Small intestine (tissue), 7 donors: ENCODE results near the gene TSR2. TPM values are rescaled to one million over a fixed set of nuclear protein-coding genes. Genes with fewer than 3 reads are reported as not detected.

Source experiments
- DNase-seq, 2 donors: peaks; one replicate each; pipeline versions ENCODE4 v3.0.0 to v3.0.0-alpha.2; 2013
- FAIRE-seq: peaks from 2 replicates; lab custom pipeline; 2012; peaks lifted over from hg19 to GRCh38; lab: Jason Lieb, UNC
- H3K27ac ChIP-seq, 3 donors: one replicate each; pipeline ENCODE4 v1.5.1; 2013; ENCODE audit warnings: low read length in 2 of 3, mild to moderate bottlenecking in 2 of 3, control low read depth in 1 of 3, inconsistent platforms in 1 of 3, low read depth in 1 of 3, moderate library complexity in 1 of 3
- H3K27me3 ChIP-seq, 3 donors: one replicate each; pipeline ENCODE4 v1.6.1; 2013; ENCODE audit warnings: low read length in 3 of 3, inconsistent platforms in 1 of 3; ENCODE audit not compliant: control insufficient read depth in 3 of 3, insufficient read depth in 3 of 3
- H3K36me3 ChIP-seq, 3 donors: one replicate each; pipeline ENCODE4 v1.6.1; 2013; ENCODE audit warnings: low read length in 3 of 3, inconsistent platforms in 1 of 3, low read depth in 1 of 3, mild to moderate bottlenecking in 1 of 3, moderate library complexity in 1 of 3; ENCODE audit not compliant: control insufficient read depth in 3 of 3, insufficient read depth in 2 of 3
- H3K4me1 ChIP-seq, 3 donors: one replicate each; pipeline ENCODE4 v1.6.1; 2013; ENCODE audit warnings: low read length in 2 of 3, inconsistent platforms in 1 of 3, low read depth in 1 of 3, mild to moderate bottlenecking in 1 of 3, moderate library complexity in 1 of 3; ENCODE audit not compliant: control insufficient read depth in 3 of 3, insufficient read depth in 2 of 3
- H3K4me3 ChIP-seq, 3 donors: one replicate each; pipeline ENCODE4 v1.5.1; 2013; ENCODE audit warnings: low read length in 3 of 3, control low read depth in 1 of 3, inconsistent platforms in 1 of 3, low read depth in 1 of 3, mild to moderate bottlenecking in 1 of 3, moderate library complexity in 1 of 3
- H3K9me3 ChIP-seq, 2 donors: one replicate each; pipeline ENCODE4 v1.6.1; 2013; ENCODE audit warnings: low read depth in 1 of 2, low read length in 1 of 2; ENCODE audit not compliant: control insufficient read depth in 2 of 2, insufficient read depth in 1 of 2
- WGBS, 3 donors: extraction: QIAGEN DNeasy Blood & Tissue Kit; methylation state at CpG; one replicate each; pipeline ENCODE4 v1.1.7; 2013; 5-methylcytosine and 5-hydroxymethylcytosine counted together
- polyA plus RNA-seq, 4 donors: library from polyadenylated mRNA; stranded (reverse) in 3 of 4; unstranded in 1 of 4; fragments of 200-250 nt in 3 of 4; fragments of 120-200 nt in 1 of 4; gene quantifications; one replicate each; pipeline versions ENCODE4 v1.2.1 to v1.2.3, GENCODE V29; 2013
- donor health status: healthy with polysubstance abuse.
- donor health status: control.
- donor health status: control.
- donor health status: Bipolar disorder and iron deficiency.
- donor health status: healthy.

Gene TSR2
- polyA plus RNA-seq, 4 donors, result 28.4 to 49.9 (median 39.9) TPM

GRCh38 chrX:54446084-54446483 is 5.9 kb downstream of the TSR2 start:
- DNase-seq, result no peak
- peaks cover 0 to 6% (median 4%) of the 10 kb centered on the region in 3 donors for H3K4me1 ChIP-seq
- H3K4me3 ChIP-seq, result no peak overlapping the region
- H3K9me3 ChIP-seq, result no peaks in the 10 kb centered on the region
- no peaks in the 10 kb centered on the region for H3K27me3 ChIP-seq
- peaks cover 0 to 28% (median 7%) of the 10 kb centered on the region in 3 donors for H3K36me3 ChIP-seq
- no peak overlapping the region for H3K27ac ChIP-seq
- whole genome bisulfite sequencing, 3 donors, result 76 to 86% (median 81%) methylated on average over 14 to 17 of the region's 17 CpGs
- FAIRE-seq, result no peak

- WGBS, 3 donors, result 77 to 79% (median 78%) methylated on average over 5 of the region's 5 CpGs
- H3K36me3 ChIP-seq, result peaks cover 0 to 28% (median 7%) of the 10 kb centered on the region in 3 donors
- DNase-seq, result peak in 1 of 2 donors; percentile 12
- no peaks in the 10 kb centered on the region for H3K27me3 ChIP-seq
- H3K9me3 ChIP-seq, result no peaks in the 10 kb centered on the region
- no peak overlapping the region for H3K4me3 ChIP-seq
- no peaks in the 10 kb centered on the region for H3K4me1 ChIP-seq
- no peak for FAIRE-seq
- H3K27ac ChIP-seq, result no peak overlapping the region
Observed at GRCh38 chrX:54447461-54447860, 7.3 kb downstream of the TSR2 start.

DNA sequence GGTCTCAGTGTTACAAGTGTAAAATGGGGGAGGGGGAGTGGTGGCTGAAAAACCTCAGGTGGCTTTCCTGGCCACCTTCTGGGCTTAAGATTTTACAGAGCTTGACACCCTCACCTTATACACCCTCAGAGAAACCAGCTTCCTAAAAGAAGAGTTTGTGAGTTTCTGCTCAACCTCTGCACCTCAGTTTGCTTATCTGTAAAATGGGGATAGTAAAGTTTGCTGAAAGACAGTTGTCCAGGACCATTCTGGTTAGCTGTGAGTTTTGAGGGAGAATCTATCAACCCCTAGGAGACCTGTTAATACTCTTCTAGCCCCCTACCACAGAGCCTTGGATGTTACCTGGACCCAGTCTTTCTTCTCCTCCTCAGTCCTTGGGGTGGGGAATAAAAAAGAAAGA is 9.7 kb downstream of the TSR2 start:
- no peaks in the 10 kb centered on the region for H3K4me1 ChIP-seq
- no peak overlapping the region for H3K27ac ChIP-seq
- no peaks in the 10 kb centered on the region for H3K9me3 ChIP-seq
- DNase-seq (no peak), FAIRE-seq (no peak)
- peaks cover 0 to 19% (median under 1%) of the 10 kb centered on the region in 3 donors for H3K36me3 ChIP-seq
- H3K4me3 ChIP-seq, result no peak overlapping the region
- H3K27me3 ChIP-seq, result no peaks in the 10 kb centered on the region

- Histone ChIP-seq H3K27me3 (no peaks in the 10 kb centered on the region), H3K4me1 (no peaks in the 10 kb centered on the region), H3K9me3 (no peaks in the 10 kb centered on the region), H3K36me3 (peaks cover 0 to 10% (median 0%) of the 10 kb centered on the region in 3 donors), H3K27ac (no peak overlapping the region), H3K4me3 (no peak overlapping the region)
- no peak for DNase-seq
- WGBS, 3 donors, result 41 to 60% (median 45%) methylated on average over 2 of the region's 2 CpGs
- FAIRE-seq, result no peak
Observed at GRCh38 chrX:54452920-54453319, 12.7 kb downstream of the TSR2 start.

DNA sequence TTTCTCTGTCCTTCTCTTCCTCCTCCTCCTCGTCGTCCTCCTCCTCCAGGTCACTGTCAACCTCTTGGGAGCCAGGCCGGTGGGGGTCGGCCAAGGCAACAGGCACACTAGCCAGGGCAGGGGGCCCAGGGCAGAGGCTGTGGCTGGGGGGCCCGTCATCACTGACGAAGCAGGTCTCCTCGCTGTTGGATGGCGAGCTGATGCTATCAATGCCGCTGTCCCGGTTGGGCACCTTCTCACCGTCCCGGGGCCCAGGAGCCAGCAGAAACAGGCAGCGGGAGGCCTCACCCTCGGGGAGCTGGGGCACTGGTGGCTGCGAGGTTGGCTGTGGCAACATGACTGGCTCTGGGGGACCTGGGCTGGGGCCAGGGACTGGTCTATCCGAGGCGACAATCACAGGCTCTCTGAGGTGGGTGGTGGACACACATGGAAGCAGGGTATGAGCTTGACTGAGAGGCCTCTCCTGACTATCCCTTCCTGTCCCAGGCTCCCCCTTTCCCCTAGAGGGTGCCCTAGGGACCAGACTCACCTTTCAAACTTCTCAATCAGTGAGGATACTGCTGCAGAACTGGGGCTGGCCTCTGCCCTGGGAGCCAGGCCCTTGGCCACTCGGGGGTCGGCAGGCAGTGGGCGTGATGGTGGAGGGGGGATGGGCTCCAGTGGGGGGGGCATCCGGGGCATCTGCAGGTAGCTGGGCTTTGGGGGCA is 30.0 kb downstream of the TSR2 start:
- Histone ChIP-seq H3K4me3 (no peak overlapping the region), H3K27me3 (no peaks in the 10 kb centered on the region), H3K4me1 (no peaks in the 10 kb centered on the region), H3K9me3 (no peaks in the 10 kb centered on the region), H3K36me3 (peaks cover 0 to 21% (median 0%) of the 10 kb centered on the region in 3 donors), H3K27ac (no peak overlapping the region)
- no peak for DNase-seq
- no peak for FAIRE-seq
- 87 to 91% (median 90%) methylated on average over 11 to 21 of the region's 21 CpGs for WGBS, 3 donors

DNA sequence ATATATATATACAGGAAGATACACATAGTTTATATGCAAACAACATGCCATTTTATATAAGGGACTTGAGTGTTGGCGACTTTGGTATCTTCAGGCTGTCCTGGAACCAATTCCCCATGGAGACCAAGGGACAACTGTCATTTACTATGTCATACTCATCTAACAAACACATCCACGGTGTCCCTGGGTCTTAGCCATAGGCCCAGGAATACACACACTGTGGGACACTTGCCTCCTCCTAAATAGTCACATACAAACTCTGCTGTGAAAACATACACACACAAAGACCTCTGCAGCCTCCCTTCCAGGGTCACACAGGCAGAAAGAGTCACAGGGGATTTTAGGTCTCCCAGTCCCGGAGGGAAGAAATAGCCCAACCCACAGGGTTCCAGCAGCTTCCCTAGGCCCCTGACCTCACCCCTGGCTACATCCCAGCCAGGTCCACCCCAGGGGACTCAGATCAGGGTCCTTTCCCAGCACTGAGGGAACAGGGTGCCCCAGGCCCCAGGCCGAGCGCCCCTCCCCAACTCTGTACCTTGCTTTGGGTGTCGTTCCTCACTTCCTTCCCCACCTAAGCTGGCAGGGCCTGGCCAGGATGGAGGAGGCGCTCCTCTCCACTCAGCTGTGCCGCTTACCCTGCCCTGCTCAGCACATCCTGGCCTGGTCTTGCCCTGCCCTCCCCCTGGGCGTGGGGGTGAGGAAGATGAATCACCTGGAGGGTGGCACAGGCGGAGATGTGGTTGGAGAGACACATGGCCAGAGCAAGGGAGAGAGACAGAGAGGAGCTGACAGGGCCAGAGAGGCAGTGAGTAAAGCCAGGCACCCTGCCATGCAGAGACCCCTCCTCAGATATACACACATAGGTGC is 34.0 kb downstream of the TSR2 start:
- Histone ChIP-seq H3K27ac (no peak overlapping the region), H3K9me3 (no peaks in the 10 kb centered on the region), H3K4me1 (peaks cover 0 to 3% (median 0%) of the 10 kb centered on the region in 3 donors), H3K4me3 (no peak overlapping the region), H3K27me3 (no peaks in the 10 kb centered on the region), H3K36me3 (peaks cover 0 to 6% (median 0%) of the 10 kb centered on the region in 3 donors)
- no peak for FAIRE-seq
- WGBS, 3 donors, result 72 to 86% (median 82%) methylated on average over 6 to 10 of the region's 10 CpGs
- DNase-seq, result no peak

DNA sequence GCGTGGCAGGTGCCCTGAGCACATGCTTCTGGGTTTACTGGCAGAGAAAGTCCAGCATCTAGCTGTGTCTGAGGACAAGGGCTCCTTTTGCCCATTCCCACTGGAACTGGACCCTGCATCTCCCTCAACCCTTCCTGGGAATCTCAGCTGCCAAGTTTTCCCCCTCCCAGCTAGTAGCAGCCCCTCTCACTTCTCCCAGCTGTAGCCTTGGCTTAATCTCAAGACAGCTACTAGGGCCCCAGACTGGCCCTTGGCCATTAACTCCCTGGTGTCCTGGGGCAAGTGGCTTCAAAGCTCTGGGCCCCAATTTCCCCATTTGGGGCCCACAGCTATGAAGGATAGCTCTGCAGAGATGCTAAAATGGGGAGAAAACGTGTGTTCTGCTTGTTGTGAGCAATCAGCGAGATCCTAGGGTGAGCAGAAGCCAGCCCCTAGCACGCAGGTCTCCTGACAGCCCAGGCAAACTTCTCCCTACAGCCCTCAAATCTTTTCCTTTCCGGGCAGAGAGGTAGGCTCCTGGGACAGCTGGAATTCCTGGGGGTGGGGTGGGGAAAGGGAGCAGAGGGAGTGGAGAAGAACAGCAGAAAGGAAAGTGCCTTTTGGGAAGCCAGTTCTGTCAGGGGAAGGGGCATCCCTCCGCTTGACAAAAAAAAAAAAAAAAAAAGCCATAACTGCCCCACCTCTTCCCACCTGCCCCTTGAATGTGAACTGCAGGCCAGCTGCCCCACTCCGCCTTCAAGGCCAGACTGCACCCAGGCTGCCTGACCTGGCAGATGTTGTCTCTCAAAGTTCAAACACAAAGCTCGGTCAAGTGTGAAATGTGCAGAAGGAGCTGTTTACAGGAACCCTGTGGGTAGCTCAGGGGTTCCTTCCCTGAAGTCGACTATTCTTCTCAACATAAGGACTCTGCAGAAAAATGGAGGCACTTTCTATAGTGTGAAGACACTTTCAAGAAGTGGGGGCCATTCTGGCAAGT is 39.2 kb downstream of the TSR2 start:
- H3K4me3 ChIP-seq, result no peak overlapping the region
- no peak overlapping the region for H3K27ac ChIP-seq
- H3K4me1 ChIP-seq, result peaks cover 0 to 10% (median 0%) of the 10 kb centered on the region in 3 donors
- WGBS, 3 donors, result 31 to 45% (median 38%) methylated on average over 8 of the region's 9 CpGs
- no peaks in the 10 kb centered on the region for H3K36me3 ChIP-seq
- H3K9me3 ChIP-seq, result no peaks in the 10 kb centered on the region
- no peak for FAIRE-seq
- no peaks in the 10 kb centered on the region for H3K27me3 ChIP-seq
- DNase-seq, result no peak
